Nucleus accumbens (tissue), 56 donors: Measurements from ENCODE around the gene FAM237A.
A peak's percentile ranks its signal among the peaks of the same experiment; 100 is the strongest.

Experiments used
- DNase-seq, 56 donors: peaks; one replicate each; lab custom pipeline; 2025; lab: John Stamatoyannopoulos, UW

Gene FAM237A

DNA sequence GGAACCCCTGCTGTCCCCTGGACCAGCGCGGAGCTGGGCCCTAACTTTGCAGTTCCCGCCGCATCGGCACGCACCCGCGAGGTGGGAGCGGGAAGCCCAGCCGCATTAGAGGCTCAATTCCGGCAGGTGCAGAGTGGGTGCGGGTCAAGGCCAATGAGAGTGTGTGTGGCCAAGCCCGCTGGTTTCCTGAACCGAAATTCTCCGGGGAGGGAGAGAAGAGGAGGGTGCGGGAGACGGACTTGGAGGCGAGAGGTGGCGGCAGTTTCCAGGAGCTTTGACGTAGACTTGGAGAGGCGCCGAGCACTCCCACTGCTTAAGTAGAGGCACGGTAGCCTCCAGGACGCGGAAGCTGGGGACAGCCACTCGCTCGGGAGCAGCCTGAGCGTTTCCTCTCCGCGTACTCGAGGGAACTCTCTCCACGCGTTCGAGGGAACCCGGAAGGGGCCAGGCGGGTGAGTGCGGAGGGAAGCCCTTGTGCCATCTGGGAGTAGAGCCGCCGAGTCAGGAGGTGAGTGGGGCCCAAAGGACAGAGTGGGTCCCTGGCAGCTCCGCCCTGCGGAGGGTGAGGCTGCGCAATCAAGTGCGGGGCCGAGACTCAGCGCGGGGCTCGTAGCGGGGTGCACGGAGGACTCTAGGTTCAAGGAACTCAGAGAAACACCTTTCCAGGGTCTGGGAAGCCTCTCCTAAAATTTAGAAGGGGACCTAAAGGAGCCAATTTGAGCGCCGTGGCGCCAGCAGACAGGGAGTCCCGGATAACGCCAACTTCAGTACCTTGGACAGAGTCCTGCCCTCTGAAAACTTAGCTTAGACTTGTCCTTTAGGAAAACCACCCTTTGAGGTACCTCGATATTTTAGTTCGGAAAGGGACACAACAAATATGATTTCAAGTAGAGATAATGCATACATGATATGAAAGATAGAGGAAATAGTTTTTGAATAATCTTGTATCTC lies at the start of gene FAM237A:
Gene FAM237A (plus strand): TSS at position 413 of the 951 bp plus-strand sequence. CDS start 1,750 bp downstream, outside the sequence.
- DNase-seq: peak in 2 of 56 donors; percentile 4 to 7

- peak in 5 of 56 donors; percentile 3 to 52 (median 15) for DNase-seq
Observed at GRCh38 chr2:206597717-206598218, 44.5 kb upstream of the FAM237A start.

DNA sequence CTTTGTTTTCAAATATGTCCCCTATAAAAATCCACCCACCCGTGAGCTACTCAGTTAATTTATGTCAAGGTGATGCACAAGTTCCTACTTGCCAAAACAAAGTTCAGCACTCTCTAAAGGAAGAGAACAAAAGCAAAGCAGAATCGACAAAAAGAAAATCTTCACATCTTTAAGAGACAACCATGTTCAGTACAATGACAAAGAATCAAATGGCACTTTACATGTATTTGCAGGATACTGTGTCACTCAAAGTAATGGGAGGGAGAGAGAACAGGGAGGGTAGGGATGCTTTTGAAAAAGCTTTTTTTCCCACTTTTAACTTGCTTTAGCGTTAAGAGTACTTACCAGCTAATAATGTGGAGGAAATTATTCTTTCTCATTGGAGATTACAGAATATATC lies 39.0 kb upstream of the FAM237A start:
- no peak for DNase-seq

DNA sequence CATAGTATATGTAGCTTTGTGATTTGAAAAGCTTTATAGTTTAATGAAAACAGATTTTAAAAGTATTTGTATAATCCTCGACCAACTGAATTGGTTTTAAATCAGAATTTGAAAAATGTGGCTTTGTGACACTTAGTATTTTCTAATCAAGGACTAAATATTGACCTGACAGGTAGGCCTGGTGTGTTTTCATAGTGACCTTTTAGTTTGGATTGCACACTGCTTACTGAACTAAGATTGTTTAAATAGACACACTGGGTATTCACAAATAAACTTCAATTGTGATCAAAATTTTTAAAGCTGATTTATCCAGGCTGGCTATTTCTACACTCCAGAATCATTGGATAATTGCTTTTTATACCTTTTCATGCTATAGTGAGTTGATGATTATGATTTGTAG lies 31.8 kb upstream of the FAM237A start:
- no peak for DNase-seq

DNA sequence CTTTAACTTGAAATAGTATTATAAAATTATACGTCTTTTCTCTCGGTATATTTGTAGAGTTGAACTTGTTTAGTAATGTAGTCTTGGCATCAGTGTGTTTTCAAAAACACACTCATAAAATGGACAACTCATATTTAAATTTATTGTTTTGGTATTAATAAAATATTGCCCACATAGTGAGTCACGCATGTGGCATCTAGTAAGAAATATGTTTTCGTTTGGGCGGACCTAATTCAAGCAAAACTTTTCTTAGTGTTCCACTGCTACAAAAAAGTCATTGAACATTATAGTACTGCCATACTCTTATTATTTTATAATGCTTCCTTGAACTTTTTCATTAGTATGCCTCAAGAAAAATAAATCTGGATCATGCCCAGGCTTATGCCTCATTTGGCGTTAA lies 31.1 kb upstream of the FAM237A start:
- no peak for DNase-seq

DNA sequence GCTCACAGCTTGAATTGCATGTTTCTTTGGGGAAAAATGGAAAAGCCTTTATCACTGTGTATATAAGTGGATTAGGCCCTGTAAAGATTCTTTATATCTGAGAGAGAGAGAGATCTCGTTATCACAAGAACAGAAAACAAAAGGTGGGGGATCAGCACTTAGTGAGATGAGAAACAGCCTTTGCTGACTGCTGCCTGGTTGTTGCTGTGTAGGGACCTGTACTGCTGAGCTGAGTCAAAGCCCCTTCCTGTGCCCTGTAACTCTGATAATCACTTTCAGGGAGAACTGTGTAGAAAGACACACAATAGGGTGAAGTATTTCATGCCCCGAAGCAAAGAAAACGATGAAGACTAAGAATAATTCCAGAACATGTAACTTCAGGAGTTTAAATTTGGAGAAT lies 30.6 kb upstream of the FAM237A start:
- no peak for DNase-seq

DNA sequence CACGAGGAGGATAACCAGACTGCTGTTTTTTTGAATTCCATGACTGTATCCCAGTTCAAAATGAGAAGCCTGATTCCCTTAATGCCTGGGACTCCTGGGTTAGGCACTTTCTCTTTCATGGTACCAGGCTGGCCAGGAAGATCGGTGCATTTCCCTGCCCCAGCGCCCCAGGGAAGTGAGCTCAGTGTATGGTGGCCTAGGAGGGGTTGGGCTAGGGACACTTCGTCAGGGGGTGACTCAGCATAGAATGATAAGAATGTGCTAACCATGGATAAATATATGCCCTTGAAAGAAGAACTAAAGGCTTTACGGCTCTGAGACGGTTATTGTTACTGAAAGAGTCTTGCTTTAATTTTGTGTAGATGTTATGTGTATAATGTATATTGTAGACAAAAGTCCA lies 27.5 kb upstream of the FAM237A start:
- no peak for DNase-seq

DNA sequence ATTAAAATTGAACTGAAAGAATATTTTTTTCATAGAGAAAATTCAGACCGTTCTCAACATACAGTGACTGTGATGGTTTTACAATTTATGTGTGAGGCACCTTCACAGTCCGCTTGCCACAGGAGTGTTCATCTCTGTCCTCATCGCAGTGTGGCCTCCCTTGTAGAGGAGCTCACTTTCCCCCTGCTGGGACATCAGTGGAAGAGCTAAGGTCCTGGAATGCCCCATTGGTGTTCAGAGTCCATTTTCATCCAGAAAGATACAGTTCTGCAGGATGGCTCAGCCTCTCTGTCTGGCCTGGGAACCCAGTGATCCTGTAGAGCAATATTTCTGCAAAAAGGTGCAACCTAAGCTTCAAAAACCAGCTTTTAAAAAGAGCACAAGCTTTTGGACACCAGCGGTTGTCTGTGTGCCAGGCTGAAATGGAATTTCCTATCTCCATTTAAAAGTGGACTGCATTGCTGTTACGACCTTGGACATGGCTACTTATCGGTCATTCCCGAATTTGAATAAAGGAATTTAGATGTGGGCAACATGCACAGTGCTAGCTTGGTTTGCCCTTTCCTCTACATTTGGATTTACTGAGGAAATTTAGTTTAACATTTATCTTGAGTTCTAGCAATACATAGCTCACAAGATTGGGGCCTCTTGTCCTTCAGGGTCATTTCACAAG lies 26.7 kb upstream of the FAM237A start:
- no peak for DNase-seq

- no peak for DNase-seq
Observed at GRCh38 chr2:206616151-206616550, 26.1 kb upstream of the FAM237A start.

DNA sequence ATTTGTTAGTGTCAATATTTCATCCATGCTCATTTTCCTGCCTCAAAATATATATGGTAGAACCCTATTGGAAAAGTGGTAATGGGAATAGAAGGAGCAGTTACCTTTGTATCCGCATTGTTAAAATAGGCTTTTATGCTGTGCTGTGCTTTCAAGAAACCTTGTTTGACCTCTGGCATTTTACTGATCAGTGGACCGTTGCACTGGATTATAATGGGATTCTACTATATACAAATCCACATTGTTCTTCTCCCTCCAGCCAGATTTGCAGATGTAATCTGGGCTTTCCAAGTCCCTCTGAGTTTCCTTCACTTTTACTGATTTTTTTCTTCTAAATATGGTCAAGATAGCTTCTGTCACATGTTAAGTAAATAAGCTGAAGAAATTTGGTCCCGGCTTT lies 23.3 kb upstream of the FAM237A start:
- no peak for DNase-seq

- DNase-seq: no peak
Observed at GRCh38 chr2:206626108-206626507, 16.2 kb upstream of the FAM237A start.

DNA sequence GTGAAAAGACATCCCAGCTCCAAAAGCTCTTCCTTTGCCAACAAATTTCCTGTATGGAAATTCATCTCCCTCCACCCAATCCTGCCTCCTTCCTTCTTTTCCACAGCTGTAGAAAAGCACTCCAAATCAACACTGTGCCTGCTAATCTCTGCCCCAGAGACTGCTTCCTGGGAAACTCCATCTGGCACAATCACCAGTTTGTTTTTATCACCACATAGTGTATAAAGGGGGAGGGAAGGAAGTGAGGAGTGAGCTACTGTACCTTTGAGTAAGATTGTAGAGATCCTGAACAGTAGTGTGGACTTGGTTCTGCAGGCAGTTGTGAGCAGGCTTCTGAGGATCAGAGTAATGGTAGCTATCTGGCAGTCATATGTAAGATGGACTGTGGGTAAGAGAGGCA lies 14.7 kb upstream of the FAM237A start:
- no peak for DNase-seq

GRCh38 chr2:206631340-206631739 lies 10.9 kb upstream of the FAM237A start:
- no peak for DNase-seq

- DNase-seq: no peak
Observed at GRCh38 chr2:206635015-206635414, 7.3 kb upstream of the FAM237A start.

DNA sequence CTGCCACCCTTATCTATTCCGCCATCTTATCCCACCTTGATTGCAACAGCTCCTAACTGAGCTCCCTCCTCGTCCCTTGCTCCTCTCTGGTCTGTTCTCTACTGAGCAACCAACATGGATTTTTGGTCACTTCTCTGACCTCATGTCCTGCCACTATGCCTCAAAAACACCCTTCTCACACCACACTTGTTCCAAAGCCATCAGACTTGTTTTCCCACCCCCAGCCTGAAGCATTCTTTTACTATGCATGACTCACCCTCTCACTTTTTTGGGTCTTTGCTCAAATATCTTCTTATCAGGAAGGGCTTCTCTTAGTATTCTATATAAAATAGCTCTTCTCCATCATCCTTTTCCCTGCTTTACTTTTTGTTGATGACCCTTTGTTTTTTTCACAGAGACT lies 2.7 kb upstream of the FAM237A start:
- DNase-seq: no peak

DNA sequence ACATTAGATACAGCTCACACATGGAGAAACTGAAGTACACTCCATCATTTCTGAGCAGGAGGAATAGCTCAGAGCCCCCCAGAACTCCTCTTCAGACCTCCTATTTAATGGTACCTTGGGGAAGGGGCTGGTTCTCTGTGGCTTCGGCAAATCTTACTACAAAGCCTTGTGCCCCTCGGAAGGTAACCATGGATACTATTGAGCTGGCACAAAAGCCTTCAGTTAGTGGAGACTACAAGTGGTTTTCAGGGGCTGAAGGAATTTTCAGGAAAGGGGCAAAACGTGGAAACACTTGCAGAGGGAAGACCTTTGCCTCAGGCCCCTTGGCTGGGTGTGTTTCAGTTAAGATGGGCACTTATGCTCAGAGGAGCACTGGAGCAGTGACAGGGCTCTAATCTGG lies 1.1 kb upstream of the FAM237A start:
- no peak for DNase-seq

DNA sequence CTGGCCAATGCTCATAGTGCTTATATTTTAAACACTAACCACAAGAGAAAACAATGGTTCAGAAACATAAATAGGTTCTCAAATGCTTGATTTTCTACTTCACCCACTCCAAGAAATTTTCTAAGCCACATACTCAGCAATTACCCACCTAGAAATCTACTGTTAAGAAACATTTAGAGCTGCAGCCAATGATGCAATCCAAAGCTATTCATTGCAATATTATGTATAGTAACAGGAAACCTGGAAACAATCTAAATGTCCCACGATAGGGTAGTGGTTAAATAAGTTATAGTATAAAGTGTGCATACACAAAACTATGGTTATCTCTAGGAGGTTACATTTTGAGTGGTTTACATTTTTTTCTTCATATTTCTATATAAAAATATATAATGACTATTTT lies 5.7 kb downstream of the FAM237A start:
- no peak for DNase-seq

- no peak for DNase-seq
Observed at GRCh38 chr2:206657087-206657486, 14.8 kb downstream of the FAM237A start.

- no peak for DNase-seq
Observed at GRCh38 chr2:206665251-206665650, 23.0 kb downstream of the FAM237A start.

DNA sequence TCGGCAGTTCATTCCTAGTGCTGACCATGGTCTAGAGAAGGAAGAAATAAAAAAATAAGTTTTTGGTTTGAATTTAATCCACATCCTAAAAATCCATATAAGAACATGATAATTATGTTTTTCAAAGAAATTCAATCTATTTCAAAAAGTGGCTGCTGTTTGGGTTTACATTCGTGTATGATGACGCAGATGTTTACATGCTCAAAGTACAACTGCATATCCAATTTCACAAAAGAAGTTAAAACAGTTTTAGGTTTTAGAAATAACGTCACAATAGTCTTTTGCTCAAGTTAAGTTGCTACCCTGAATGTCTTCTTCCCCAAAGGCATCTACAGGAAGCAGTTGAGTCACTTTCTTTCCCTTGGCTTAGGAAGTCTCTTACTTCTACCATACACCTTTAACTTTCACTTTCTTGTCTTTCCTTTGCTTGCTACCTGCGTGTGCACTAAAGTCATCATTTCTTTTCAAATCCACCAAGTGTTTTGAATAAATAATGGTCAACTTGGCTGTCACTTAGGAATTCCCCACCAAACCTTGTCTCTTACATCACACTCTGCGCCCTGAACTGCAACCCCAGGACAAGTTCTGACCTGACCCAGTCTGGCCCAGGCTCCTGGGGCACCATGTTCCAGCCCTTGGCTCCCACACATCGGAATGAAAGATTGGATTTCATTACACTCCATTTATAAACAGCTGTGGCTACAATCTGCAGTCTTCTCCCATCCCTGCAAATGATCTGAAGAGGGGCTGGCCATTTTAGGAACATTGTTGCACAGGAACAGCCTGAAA lies 28.4 kb downstream of the FAM237A start:
- DNase-seq: no peak

GRCh38 chr2:206683546-206683945 lies 41.3 kb downstream of the FAM237A start:
- no peak for DNase-seq
